Renal cortical epithelial cell (primary cell): ENCODE measurements around the gene TIMM21. TPM values are rescaled to one million over a fixed set of nuclear protein-coding genes. Genes with fewer than 3 reads are reported as not detected.

ENCODE experiments used
- DNase-seq: peaks from one replicate; pipeline ENCODE4 v3.0.0-alpha.2; 2011; ENCODE audit warnings: low read depth
- total RNA-seq: library from RNA; depleted of rRNA; stranded (reverse); fragments of >200 nt; gene quantifications from 2 replicates; pipeline ENCODE4 v1.2.3, GENCODE V29; 2014

The TIMM21 gene
- total RNA-seq, 1 donor from 2014 or later: 41.5 TPM

- DNase-seq: no peak
These were observed 43.3 kb downstream of the TIMM21 start for GRCh38 chr18:74191577-74191976.

GRCh38 chr18:74194691-74195090 is 46.4 kb downstream of the TIMM21 start:
- no peak for DNase-seq

GRCh38 chr18:74196220-74197119 is 48.1 kb downstream of the TIMM21 start:
- DNase-seq: peak; percentile 66

- peak; percentile 38 for DNase-seq
These were observed 49.5 kb downstream of the TIMM21 start for GRCh38 chr18:74197705-74198341.

GRCh38 chr18:74198453-74198852 is 50.1 kb downstream of the TIMM21 start:
- no peak for DNase-seq

GRCh38 chr18:74200780-74201179 is 52.5 kb downstream of the TIMM21 start:
- DNase-seq: no peak

- no peak for DNase-seq
These were observed 55.5 kb downstream of the TIMM21 start for GRCh38 chr18:74203811-74204210.

GRCh38 chr18:74204526-74205152 is 56.3 kb downstream of the TIMM21 start:
- DNase-seq: no peak

Other genes with a start within 250 kb of the TIMM21 start
- gene FBXO15, start 689 bp upstream of the TIMM21 start, total RNA-seq: 1.7 and 3.4 TPM in 2 replicates
- gene CYB5A, start 143.4 kb downstream of the TIMM21 start, total RNA-seq: 163 and 256 TPM in 2 replicates
- not detected in 2 replicates for gene C18orf63, start 167.3 kb downstream of the TIMM21 start, total RNA-seq